ENCODE data around the gene HOXB6. TPM values are rescaled to one million over a fixed set of nuclear protein-coding genes. Genes with fewer than 3 reads are reported as not detected.

HOXB6 gene
- total RNA-seq, 4 donors from 2014 or later: 34.3 to 98.4 (median 66.7) TPM

- peak in 2 of 3 donors; percentile 39 to 49 for DNase-seq
- H3K9me3 ChIP-seq: no peaks in the 10 kb centered on the region
- H3K36me3 ChIP-seq: peaks cover 0 to 28% (median 0%) of the 10 kb centered on the region in 3 donors
- peak overlapping the region in 2 of 4 donors; percentile 82 to 92 for H3K27ac ChIP-seq
- H3K27me3 ChIP-seq: no peaks in the 10 kb centered on the region
- peaks cover 0 to 60% (median 17%) of the 10 kb centered on the region in 4 donors for H3K4me1 ChIP-seq
- TF ChIP-seq CTCF (IDR thresholded peaks at IDR 0.05) (no peak), POLR2A (IDR thresholded peaks at IDR 0.05) (no peak)
- H3K4me3 ChIP-seq: peak overlapping the region in 1 of 4 donors; percentile 65
Observed at GRCh38 chr17:48595278-48595999, 9.3 kb downstream of the HOXB6 start.

- Histone ChIP-seq H3K27ac (peak overlapping the region in 3 of 4 donors; percentile 50 to 92 (median 72)), H3K27me3 (no peaks in the 10 kb centered on the region), H3K4me3 (peak overlapping the region in 1 of 4 donors; percentile 45), H3K36me3 (peaks cover 0 to 28% (median 0%) of the 10 kb centered on the region in 3 donors), H3K9me3 (no peaks in the 10 kb centered on the region), H3K4me1 (peaks cover 0 to 57% (median 17%) of the 10 kb centered on the region in 4 donors)
- peak in 2 of 3 donors; percentile 47 to 48 for DNase-seq
- TF ChIP-seq POLR2A (IDR thresholded peaks at IDR 0.05) (no peak), CTCF (IDR thresholded peaks at IDR 0.05) (no peak)
Observed at GRCh38 chr17:48594538-48595277, 10.1 kb downstream of the HOXB6 start.

GRCh38 chr17:48593840-48594537, 10.8 kb downstream of the HOXB6 start:
- peak; percentile 72 to 90 (median 81) for DNase-seq
- Histone ChIP-seq H3K27ac (peak overlapping the region; percentile 34 to 92 (median 65)), H3K4me1 (peaks cover 0 to 52% (median 17%) of the 10 kb centered on the region in 4 donors), H3K9me3 (no peaks in the 10 kb centered on the region), H3K27me3 (no peaks in the 10 kb centered on the region), H3K36me3 (peaks cover 0 to 28% (median 0%) of the 10 kb centered on the region in 3 donors), H3K4me3 (peak overlapping the region in 3 of 4 donors; percentile 20 to 50 (median 45))
- TF ChIP-seq CTCF (IDR thresholded peaks at IDR 0.05) (peak; percentile 71 to 86 (median 78)), POLR2A (IDR thresholded peaks at IDR 0.05) (no peak)

GRCh38 chr17:48593126-48593829, 11.5 kb downstream of the HOXB6 start, which contains the start of gene HOXB5:
TSS of gene HOXB5 (minus strand) at chr17:48593779. CDS start at chr17:48593682, 97 bp downstream.
- Histone ChIP-seq H3K27me3 (no peaks in the 10 kb centered on the region), H3K4me3 (peak within 1 kb of the TSS; percentile 20 to 50 (median 38)), H3K36me3 (peaks cover 0 to 28% (median 0%) of the 10 kb centered on the region in 3 donors), H3K9me3 (no peaks in the 10 kb centered on the region), H3K27ac (peak within 1 kb of the TSS; percentile 34 to 92 (median 65)), H3K4me1 (peaks cover 0 to 45% (median 14%) of the 10 kb centered on the region in 4 donors)
- TF ChIP-seq POLR2A (IDR thresholded peaks at IDR 0.05) (no peak), CTCF (IDR thresholded peaks at IDR 0.05) (no peak)
- peak in 2 of 3 donors; percentile 55 to 57 for DNase-seq
